Keratinocyte (primary cell): ENCODE results near the gene AIFM3. TPM values are rescaled to one million over a fixed set of nuclear protein-coding genes. Genes with fewer than 3 reads are reported as not detected.

Experiments
- DNase-seq: peaks from one replicate; pipeline ENCODE4 v3.0.0-alpha.2; 2011; ENCODE audit warnings: low read depth, missing footprints, low spot score
- FAIRE-seq: peaks from 2 replicates; lab custom pipeline; 2011; peaks lifted over from hg19 to GRCh38; lab: Jason Lieb, UNC
- H2AFZ ChIP-seq: 2 replicates; pipeline ENCODE4 v1.6.0; 2012; ENCODE audit warnings: low read length, control low read depth, inconsistent platforms; ENCODE audit not compliant: control insufficient read depth
- H3K27ac ChIP-seq: 2 replicates; pipeline ENCODE4 v1.5.1; 2011; ENCODE audit warnings: low read length; ENCODE audit not compliant: control insufficient read depth, insufficient read depth
- H3K27me3 ChIP-seq: 3 replicates; pipeline ENCODE4 v1.6.0; 2011; ENCODE audit warnings: low read length; ENCODE audit not compliant: control insufficient read depth, insufficient read depth; ENCODE audit errors: extremely low read depth
- H3K36me3 ChIP-seq, 2 experiments: 2 replicates in 1 of 2; 3 replicates in 1 of 2; pipeline ENCODE4 v1.5.1; 2011; ENCODE audit warnings: low read length in 2 of 2, mild to moderate bottlenecking in 1 of 2; ENCODE audit not compliant: control insufficient read depth in 2 of 2, insufficient read depth in 2 of 2; ENCODE audit errors: extremely low read depth in 1 of 2
- H3K4me1 ChIP-seq: 3 replicates; pipeline ENCODE4 v1.5.1; 2011; ENCODE audit warnings: low read length; ENCODE audit not compliant: control insufficient read depth, insufficient read depth; ENCODE audit errors: extremely low read depth
- H3K4me2 ChIP-seq: 3 replicates; pipeline ENCODE4 v1.6.0; 2011; ENCODE audit warnings: low read depth, low read length; ENCODE audit not compliant: control insufficient read depth, insufficient read depth; ENCODE audit errors: extremely low read depth
- H3K4me3 ChIP-seq, 3 experiments: fragments of 200-600 bp in 1 of 3; sonication (generic) in 1 of 3; 2 replicates in 2 of 3; 3 replicates in 1 of 3; pipeline ENCODE4 v1.5.1; 2011 to 2016; ENCODE audit warnings: low read length in 3 of 3, mild to moderate bottlenecking in 3 of 3, control low read depth in 2 of 3, inconsistent platforms in 1 of 3, low read depth in 1 of 3, mixed read lengths in 1 of 3, mixed run types in 1 of 3, moderate library complexity in 1 of 3; ENCODE audit not compliant: control insufficient read depth in 2 of 3, insufficient read depth in 2 of 3; ENCODE audit errors: extremely low read depth in 1 of 3
- H3K79me2 ChIP-seq: 2 replicates; pipeline ENCODE4 v1.6.0; 2012; ENCODE audit warnings: low read length; ENCODE audit not compliant: control insufficient read depth, insufficient read depth
- H3K9ac ChIP-seq: 3 replicates; pipeline ENCODE4 v1.6.0; 2011; ENCODE audit warnings: low read length; ENCODE audit not compliant: control insufficient read depth, insufficient read depth; ENCODE audit errors: extremely low read depth
- H3K9me1 ChIP-seq: 3 replicates; pipeline ENCODE4 v1.6.0; 2011; ENCODE audit warnings: low read length; ENCODE audit not compliant: control insufficient read depth, insufficient read depth; ENCODE audit errors: extremely low read depth
- H3K9me3 ChIP-seq: 2 replicates; pipeline ENCODE4 v1.5.1; 2012; ENCODE audit warnings: low read depth, low read length; ENCODE audit not compliant: control insufficient read depth
- H4K20me1 ChIP-seq: 3 replicates; pipeline ENCODE4 v1.6.0; 2011; ENCODE audit warnings: low read length; ENCODE audit not compliant: control insufficient read depth, insufficient read depth; ENCODE audit errors: extremely low read depth
- EZH2 ChIP-seq: IDR thresholded peaks from one replicate; pipeline ENCODE4 v1.6.1; 2012; ENCODE audit warnings: inconsistent platforms, mild to moderate bottlenecking, low read length, moderate library complexity
- dilution Hi-C: fragments of 300-500 bp; cut with MboI; formaldehyde crosslinking; loops from one replicate; pipeline ENCODE4 v1.7.0; 2020; ENCODE audit warnings: low sequenced_read_pairs; ENCODE audit not compliant: extremely low pct_ligation_motif_present
- polyA plus RNA-seq, 5 experiments: library from polyadenylated mRNA; depleted of rRNA in 3 of 5; stranded (reverse) in 3 of 5; stranded (forward) in 1 of 5; unstranded in 1 of 5; fragments of >200 nt; gene quantifications; 1 replicate in 1 of 5; 2 replicates in 3 of 5; 3 replicates in 1 of 5; pipeline versions ENCODE4 v1.2.1 to v1.2.3, GENCODE V29; 2011 to 2012; ENCODE audit warnings: missing spikeins in 2 of 5, low read depth in 1 of 5, low replicate concordance in 1 of 5
- TF ChIP-seq, protein P1 (sequence below), 3 experiments: IDR thresholded peaks in 1 of 3; conservative IDR thresholded peaks in 1 of 3; optimal IDR thresholded peaks in 1 of 3; 2 replicates in 2 of 3; 3 replicates in 1 of 3; pipeline versions ENCODE3 to v1.5.1; 2011; ENCODE audit warnings: low read length in 3 of 3, mild to moderate bottlenecking in 3 of 3, moderate library complexity in 2 of 3, control low read depth in 1 of 3, inconsistent platforms in 1 of 3; ENCODE audit not compliant: insufficient read depth in 2 of 3; ENCODE audit errors: extremely low read depth in 1 of 3

AIFM3 gene
- polyA plus RNA-seq, 1 donor (not counting 4 experiments of a cell fraction or from before 2014, with no cell fraction given), result 0.59 TPM

DNA sequence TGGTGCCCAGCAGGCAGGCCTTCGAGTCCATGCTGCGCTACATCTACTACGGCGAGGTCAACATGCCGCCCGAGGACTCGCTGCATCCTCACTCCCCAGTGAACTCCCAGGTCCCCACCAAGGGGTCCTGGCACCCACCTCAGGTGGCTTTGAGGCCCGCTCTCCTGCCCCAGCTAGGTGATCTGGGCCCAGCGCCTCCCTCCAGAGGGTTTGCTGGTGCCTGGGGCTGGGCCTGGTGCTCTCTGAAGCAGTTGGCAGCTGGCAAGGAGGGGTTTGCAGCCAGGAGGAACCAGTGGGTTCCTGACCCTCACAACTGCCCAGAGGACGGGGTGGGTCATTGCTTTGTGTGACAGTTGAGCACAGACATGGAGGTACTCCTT, 29.0 kb downstream of the AIFM3 start:
- H2AFZ ChIP-seq, result no peak overlapping the region

DNA sequence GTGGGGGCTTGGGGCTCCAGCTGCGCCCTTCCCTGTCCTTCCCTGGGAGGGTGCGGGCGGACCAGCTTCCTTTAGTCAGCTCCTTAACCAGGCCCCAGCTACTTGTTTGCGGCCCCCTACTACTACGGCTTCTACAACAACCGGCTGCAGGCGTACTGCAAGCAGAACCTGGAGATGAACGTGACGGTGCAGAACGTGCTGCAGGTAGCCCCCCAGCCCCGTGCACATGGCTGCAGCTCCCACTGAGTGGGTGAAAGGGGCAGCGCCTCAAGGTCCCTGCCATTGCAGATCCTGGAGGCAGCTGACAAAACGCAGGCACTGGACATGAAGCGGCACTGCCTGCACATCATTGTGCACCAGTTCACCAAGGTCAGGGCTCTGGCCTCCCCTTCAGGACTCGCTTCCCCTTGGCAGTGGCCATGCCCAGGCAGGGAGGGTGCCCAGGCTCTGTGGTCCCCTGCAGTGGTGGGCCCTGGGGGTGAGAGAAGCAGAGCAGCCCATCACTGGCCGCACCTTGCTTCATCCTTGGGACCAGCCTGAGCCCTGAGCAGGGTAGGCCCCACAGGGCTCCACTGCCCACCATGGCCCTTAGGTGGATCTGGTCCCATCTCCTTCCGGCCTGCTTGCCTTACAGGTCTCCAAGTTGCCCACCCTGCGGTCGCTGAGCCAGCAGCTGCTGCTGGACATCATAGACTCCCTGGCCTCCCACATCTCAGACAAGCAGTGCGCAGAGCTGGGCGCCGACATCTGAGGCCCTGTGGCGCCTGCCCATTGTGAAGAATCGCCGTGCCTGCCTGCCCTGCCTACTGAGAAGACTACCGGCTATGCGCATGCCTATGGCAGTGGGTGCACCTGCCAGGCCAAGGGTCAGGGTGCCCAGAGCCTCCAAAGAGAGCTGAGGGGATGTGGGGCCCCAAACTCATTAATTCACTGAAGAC, 29.8 kb downstream of the AIFM3 start:
- Histone ChIP-seq H3K9ac (no peak overlapping the region), H3K27ac (no peak overlapping the region), H3K9me3 (no peaks in the 10 kb centered on the region), H3K9me1 (no peaks in the 10 kb centered on the region), H3K4me2 (no peak overlapping the region), H4K20me1 (no peaks in the 10 kb centered on the region), H3K36me3 (peaks cover 24 to 41% of the 10 kb centered on the region in 2 experiments), H3K79me2 (peaks cover 17% of the 10 kb centered on the region), H2AFZ (no peak overlapping the region), H3K27me3 (no peaks in the 10 kb centered on the region), H3K4me1 (peaks cover 12% of the 10 kb centered on the region), H3K4me3 (no peak overlapping the region)
- dilution Hi-C loops, result no loop called here
- FAIRE-seq (no peak), DNase-seq (no peak)
- no peak for TF ChIP-seq EZH2
- TF ChIP-seq, protein P1, sequence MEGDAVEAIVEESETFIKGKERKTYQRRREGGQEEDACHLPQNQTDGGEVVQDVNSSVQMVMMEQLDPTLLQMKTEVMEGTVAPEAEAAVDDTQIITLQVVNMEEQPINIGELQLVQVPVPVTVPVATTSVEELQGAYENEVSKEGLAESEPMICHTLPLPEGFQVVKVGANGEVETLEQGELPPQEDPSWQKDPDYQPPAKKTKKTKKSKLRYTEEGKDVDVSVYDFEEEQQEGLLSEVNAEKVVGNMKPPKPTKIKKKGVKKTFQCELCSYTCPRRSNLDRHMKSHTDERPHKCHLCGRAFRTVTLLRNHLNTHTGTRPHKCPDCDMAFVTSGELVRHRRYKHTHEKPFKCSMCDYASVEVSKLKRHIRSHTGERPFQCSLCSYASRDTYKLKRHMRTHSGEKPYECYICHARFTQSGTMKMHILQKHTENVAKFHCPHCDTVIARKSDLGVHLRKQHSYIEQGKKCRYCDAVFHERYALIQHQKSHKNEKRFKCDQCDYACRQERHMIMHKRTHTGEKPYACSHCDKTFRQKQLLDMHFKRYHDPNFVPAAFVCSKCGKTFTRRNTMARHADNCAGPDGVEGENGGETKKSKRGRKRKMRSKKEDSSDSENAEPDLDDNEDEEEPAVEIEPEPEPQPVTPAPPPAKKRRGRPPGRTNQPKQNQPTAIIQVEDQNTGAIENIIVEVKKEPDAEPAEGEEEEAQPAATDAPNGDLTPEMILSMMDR (optimal IDR thresholded peaks at IDR 0.05 in 1 of 3, IDR thresholded peaks at IDR 0.05 in 1 of 3, conservative IDR thresholded peaks at IDR 0.05 in 1 of 3; ENCODE audit: extremely low read depth in 1 of 3, insufficient read depth in 2 of 3, low read length in 3 of 3), result no peak

More for the DNA sequence above, 29.0 kb downstream of the AIFM3 start:
- H3K9ac ChIP-seq, result no peak overlapping the region
- DNase-seq, result no peak
- no peaks in the 10 kb centered on the region for H3K9me1 ChIP-seq
- no peak for FAIRE-seq
- H3K36me3 ChIP-seq, result peaks cover 25 to 48% of the 10 kb centered on the region in 2 experiments
- peaks cover 14% of the 10 kb centered on the region for H3K79me2 ChIP-seq
- dilution Hi-C loops, result no loop called here
- no peaks in the 10 kb centered on the region for H3K9me3 ChIP-seq
- peaks cover 6% of the 10 kb centered on the region for H3K4me1 ChIP-seq
- no peak for TF ChIP-seq EZH2
- TF ChIP-seq, protein P1 (optimal IDR thresholded peaks at IDR 0.05 in 1 of 3, IDR thresholded peaks at IDR 0.05 in 1 of 3, conservative IDR thresholded peaks at IDR 0.05 in 1 of 3; ENCODE audit: extremely low read depth in 1 of 3, insufficient read depth in 2 of 3, low read length in 3 of 3), result no peak
- H3K27me3 ChIP-seq, result no peaks in the 10 kb centered on the region
- no peak overlapping the region for H3K4me2 ChIP-seq
- H3K27ac ChIP-seq, result no peak overlapping the region
- no peak overlapping the region for H3K4me3 ChIP-seq
- H4K20me1 ChIP-seq, result no peaks in the 10 kb centered on the region
